ENCODE results near the gene LHFPL3.
"Not testable (repeated sequence)": the region's sequence is repeated elsewhere in the genome, so short reads cannot be mapped to it uniquely, and the experiment has no call there.

Gene LHFPL3

DNA sequence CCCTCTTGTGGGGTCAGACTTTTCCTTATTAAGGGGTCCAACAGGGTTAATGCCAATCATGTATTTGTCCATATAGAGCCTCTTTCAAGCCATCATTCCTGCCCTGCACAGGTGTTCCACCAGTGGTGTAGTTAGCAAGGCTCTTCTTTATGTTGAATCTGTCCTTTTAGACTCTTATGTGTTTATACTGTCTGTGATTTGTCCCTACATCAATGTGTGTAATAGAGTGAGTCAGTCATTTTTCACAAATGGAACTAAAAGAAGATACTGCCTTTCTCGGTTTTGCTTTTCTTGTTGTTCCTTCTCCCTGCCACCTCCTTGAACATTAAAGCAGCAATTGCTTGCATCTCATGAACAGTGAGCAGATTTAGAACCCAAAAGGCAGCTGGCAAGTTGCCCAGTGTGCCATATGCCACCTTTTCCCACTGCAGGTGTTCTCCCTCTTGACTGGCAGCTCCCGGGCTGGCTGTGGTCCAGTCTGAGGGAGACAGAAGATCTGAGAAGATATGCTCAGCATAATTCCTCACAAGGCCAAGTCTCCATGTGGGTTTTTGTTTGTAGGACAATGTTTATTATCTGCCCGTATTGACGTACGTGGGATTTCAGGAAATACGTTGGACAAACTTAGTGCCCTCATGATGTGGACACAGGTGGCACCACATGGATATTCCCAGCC is 154.1 kb downstream of the LHFPL3 start:
- DNase-seq (ENCODE audit: low read depth): no peak

GRCh38 chr7:104486931-104487330 is 158.5 kb downstream of the LHFPL3 start:
- DNase-seq (ENCODE audit: low read depth): no peak

- DNase-seq (ENCODE audit: low read depth): no peak
Observed at GRCh38 chr7:104487642-104488041, 159.2 kb downstream of the LHFPL3 start.

DNA sequence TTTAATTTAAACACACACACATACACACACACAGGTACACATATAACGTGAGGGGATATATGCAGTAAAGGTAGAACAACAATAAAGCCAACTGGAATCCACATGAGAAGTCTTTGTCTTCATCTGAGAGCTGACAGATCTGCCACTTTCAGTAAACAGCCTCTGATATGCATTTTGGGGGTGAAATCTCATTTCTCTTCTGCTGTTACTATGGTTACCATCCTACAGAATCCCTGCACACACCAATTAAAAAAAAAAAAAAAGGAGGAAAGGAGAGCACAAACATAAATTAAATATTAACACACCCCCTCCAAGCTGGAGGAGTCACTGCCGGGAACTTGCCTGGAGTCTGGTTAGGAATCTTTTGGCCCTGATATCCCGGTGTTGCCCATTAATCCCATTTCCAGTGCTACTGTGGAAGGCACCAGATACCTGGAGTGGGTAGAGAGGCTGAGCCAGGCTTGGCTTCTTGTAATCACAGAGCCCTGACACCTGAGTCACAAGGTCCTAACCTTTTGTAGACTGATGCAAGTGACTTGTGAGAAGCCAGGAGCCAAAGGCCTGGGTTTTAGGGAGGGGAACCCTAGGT is 169.1 kb downstream of the LHFPL3 start:
- DNase-seq (ENCODE audit: low read depth): no peak

GRCh38 chr7:104499975-104500374 is 171.6 kb downstream of the LHFPL3 start:
- no peak for DNase-seq (ENCODE audit: low read depth)

DNA sequence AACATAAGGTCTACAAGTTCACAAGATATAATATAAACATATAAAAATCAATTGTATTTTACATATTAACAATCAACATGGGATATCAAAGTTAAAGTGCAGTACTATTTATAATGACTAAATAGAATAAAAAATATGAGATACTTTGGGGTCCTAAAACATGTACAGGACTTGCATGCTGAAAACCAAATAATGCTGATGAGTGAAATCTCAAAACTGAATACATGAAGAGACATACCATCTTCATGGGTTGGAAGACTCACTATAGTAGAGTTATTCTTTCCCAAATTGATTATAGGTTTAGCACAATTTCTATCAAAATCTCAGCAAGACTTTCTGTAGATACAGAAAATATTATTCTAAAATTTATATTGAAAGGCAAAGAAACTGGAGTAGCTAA is 181.5 kb downstream of the LHFPL3 start:
- DNase-seq (ENCODE audit: low read depth): no peak

GRCh38 chr7:104524853-104525252 is 196.4 kb downstream of the LHFPL3 start:
- no peak for DNase-seq (ENCODE audit: low read depth)

DNA sequence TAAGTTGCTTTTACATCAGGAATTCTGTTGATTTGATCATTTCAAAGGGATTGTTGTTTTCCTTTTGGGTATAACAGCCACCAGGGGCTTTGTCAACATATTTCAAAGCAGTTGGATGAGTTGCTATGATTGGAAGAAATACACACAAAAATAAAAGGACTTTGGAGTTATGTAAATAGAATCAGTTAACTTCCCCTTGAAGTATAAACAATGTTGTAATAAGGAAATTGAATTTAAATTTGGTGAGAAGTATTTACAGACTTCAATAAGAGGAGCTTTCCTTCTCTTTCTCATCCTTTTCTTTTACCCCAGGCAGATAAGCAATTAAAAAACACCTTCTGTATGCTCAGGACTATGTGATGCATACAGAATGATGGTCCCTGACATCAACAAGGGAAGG is 199.7 kb downstream of the LHFPL3 start:
- no peak for DNase-seq (ENCODE audit: low read depth)

DNA sequence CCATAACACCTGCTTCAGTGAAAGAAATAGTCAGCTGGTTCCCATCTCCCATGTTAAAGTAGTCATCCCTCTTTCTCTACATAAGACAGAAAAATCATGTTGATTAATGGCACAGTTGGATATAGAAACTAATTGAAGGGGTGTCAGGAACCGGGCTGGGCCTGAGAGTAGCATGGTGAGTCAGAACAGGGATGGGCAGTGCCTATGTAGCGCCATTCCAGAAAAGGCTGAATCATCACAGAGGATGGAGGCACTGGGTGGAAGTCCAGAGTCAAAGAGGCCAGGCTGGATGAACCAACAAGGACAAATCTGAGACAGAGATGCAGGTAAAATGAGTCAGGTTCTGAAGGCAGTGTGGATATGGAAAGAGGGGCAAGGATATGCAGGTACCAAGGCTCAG is 201.2 kb downstream of the LHFPL3 start:
- no peak for DNase-seq (ENCODE audit: low read depth)

DNA sequence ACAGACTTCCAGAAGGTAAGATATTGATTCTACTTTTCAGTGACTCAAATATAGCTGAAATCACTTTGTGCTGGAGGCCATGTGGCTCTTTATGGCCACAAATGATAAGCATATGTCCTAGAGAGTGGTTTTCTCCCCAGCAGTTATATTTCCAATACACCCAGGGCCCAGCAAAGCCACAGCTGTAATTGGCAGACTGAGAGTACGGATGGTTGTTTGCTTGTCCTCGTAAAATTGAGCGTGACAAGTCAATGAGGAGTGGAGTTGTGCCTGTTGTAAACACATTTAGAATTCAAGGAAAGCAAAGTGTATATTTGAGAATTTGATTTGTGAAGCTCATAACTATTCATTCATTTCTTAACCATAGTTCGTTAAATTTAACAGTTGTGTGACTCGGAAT is 201.8 kb downstream of the LHFPL3 start:
- no peak for DNase-seq (ENCODE audit: low read depth)

GRCh38 chr7:104534149-104534548 is 205.7 kb downstream of the LHFPL3 start:
- DNase-seq (ENCODE audit: low read depth): no peak

DNA sequence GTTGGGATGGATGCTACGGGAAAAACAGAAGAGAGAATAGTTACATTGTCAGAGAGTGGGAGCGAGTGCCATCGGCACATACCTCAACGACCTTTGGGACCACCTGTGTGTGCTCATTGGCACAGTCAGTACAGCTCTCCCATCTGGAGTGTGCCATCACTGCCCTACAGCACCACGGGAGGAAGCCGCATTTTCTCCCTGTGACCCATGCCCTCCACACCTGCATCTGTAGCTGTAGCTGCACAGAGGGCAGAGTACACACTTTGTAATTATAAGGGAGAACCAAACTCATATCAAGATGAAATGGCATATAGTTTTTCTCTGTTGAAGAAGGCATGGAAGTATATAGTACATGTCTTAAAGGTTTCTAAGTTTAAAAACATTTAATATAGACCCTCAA is 207.4 kb downstream of the LHFPL3 start:
- DNase-seq (ENCODE audit: low read depth): no peak

DNA sequence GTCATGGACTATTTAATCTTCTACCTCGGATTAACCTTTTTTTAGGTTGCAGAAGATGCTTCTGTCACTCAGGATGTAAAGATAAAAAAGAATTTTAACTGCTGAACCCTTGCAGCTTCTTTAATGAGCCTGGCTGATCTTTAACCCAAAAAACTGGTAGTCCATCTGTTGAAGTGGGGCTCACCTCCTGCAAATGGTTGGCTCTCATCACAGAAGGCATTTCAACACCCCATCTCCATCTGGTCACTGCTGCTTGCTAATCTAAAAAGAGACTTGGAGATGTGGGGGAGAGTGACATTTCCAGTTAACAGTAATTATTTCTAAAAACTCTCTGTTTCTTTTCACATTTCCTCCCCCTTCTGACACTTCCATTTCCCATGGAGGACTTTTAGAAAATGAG is 208.6 kb downstream of the LHFPL3 start:
- DNase-seq (ENCODE audit: low read depth): no peak

GRCh38 chr7:104538152-104538551 is 209.7 kb downstream of the LHFPL3 start:
- DNase-seq (ENCODE audit: low read depth): no peak

DNA sequence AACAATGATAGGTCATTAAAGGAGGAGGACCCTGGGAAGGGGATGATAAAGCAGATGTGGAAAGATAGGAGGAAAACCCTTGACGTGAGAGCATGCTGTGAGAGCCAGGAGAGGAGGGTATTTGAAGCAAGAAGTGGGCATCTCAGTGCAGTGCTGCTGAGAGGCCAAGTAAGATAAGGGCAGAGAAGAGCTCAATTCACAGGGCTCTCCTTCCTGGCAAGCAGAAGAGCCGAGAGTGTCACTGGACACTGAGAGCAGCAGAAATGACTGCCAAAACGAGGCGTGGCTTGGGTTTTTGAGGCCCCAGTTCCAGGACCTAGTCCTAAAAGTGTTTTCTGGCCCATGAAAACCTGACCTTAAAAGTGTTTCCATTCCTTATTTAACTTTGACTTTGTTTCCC is 213.5 kb downstream of the LHFPL3 start:
- no peak for DNase-seq (ENCODE audit: low read depth)

GRCh38 chr7:104548861-104549260 is 220.5 kb downstream of the LHFPL3 start:
- no peak for DNase-seq (ENCODE audit: low read depth)

DNA sequence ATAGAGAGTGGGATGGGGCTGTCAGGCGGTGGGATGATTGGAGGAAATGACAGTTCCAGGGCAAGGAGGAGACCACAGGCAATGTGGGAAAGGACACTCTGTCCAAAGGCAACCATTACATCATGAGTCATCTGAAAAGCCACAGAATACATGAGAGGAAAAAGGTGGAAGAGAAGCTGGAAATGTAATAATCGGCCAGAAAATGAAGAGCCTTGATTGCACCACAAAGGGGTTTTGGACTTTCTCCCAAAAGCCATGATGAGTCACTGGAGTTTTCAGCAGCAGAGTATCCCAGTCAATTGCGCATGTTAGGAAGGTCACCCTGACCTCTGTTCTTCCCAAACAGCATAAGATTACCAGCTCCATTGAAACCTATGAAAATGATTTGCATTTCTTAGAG is 222.0 kb downstream of the LHFPL3 start:
- no peak for DNase-seq (ENCODE audit: low read depth)

DNA sequence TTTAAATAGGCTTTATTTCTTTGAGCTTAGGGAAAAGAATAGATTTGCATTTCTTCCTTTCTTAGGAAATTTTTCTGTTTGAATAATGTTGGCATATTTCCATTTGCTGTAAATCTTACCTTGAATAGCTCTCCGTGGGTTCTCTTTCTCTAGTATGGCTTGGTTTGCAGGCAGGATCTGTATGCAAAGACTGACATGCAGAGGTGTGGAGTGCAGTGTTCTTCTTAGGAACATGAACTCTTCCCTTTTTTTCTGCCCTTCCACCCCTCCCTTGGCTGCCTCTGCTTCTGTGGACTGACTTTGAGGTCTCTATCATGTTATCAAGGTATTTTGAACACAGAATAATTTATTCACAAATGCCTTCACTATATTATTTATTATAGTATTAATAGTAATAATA is 222.8 kb downstream of the LHFPL3 start:
- no peak for DNase-seq (ENCODE audit: low read depth)

- no peak for DNase-seq (ENCODE audit: low read depth)
Observed at GRCh38 chr7:104552102-104552501, 223.7 kb downstream of the LHFPL3 start.

DNA sequence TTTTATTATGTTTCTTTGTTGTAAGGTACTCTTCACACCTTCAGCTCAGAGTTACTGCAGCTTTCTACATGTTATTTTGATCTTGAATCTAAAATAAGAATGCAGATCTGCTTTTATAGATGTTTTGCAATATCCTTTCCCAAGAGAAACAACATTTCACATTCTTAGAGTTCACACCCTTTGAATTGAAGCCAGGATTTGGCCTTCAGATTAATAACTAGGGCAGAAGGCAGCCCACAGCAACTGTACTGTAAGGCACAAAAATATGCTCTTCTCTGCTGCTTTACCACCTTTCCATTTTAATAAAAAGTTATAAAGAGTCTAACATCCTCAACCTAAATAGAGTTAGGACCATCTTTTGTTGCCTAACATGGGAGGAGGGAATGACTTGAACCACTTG is 224.7 kb downstream of the LHFPL3 start:
- DNase-seq (ENCODE audit: low read depth): no peak

DNA sequence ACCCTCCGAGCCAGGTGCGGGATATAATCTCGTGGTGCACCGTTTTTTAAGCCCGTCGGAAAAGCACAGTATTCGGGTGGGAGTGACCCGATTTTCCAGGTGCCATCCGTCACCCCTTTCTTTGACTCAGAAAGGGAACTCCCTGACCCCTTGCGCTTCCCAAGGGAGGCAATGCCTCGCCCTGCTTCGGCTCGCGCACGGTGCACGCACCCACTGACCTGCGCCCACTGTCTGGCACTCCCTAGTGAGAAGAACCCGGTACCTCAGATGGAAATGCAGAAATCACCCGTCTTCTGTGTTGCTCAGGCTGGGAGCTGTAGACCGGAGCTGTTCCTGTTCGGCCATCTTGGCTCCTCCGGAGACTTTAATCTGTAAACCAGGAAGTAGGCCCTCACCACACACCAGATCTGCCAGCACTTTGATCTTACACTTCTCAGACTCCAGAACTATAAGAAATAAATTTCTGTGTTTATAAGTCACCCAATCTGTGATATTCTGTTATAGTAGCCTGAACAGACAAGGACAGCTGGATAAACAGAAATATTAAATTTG is 235.0 kb downstream of the LHFPL3 start:
- DNase-seq (ENCODE audit: low read depth): not testable (repeated sequence)

GRCh38 chr7:104569751-104570150 is 241.3 kb downstream of the LHFPL3 start:
- no peak for DNase-seq (ENCODE audit: low read depth)

DNA sequence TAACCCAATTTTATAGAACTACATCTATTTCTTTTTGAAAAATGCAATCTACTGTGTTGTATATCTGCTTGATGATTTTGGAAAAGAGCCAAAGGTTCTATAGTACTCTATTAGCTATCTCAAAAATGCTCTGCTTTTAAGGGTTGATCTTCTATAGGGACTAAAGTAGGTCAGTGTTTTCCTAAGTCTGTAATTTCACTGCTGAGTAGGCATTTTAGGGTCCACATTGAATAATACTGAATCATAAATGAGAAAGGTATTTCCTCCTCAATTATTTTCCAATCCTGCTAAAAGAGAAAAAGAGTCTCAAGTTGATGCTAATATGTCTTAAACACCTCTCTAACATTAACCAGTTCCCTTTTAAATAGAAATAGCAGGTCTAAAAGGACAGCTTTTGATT is 244.2 kb downstream of the LHFPL3 start:
- no peak for DNase-seq (ENCODE audit: low read depth)

GRCh38 chr7:104584620-104585019 is 256.2 kb downstream of the LHFPL3 start:
- no peak for DNase-seq (ENCODE audit: low read depth)
